HCT116 (cell line): ENCODE data around the gene FBH1.

Source experiments
- EGR1 ChIP-seq: IDR thresholded peaks from 2 replicates; pipeline ENCODE4 v1.6.1; 2012; ENCODE audit warnings: low read depth
- RAD21 ChIP-seq: IDR thresholded peaks from 2 replicates; pipeline ENCODE4 v1.6.1; 2012; ENCODE audit warnings: low read depth, mild to moderate bottlenecking

DNA sequence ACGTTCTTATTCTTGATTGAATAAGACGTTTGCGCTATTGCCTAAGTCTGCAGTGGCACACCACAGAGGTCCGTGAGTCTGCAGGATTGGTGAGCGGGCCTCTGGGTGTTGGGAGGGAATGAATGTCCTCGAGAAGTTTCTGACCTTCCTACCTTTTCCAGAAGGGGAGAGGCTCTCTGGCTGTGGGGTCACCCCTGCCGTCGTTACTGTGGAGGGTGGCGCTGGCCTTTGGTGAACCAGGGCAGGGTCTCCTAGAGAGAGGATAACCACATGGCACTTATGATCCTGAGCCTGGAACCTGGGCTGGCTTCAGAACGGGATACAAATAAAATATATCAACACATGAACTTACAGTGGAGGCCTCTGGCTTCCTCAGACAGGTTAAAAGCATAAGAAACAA lies 73.5 kb downstream of the FBH1 start:
- TF ChIP-seq RAD21 (no peak), EGR1 (no peak)
